IPS-NIHi11 (cell line): ENCODE data around the gene QRICH1.
"Not testable (repeated sequence)": the region's sequence is repeated elsewhere in the genome, so short reads cannot be mapped to it uniquely, and the experiment has no call there.

Experiments
- DNase-seq: peaks from one replicate; pipeline ENCODE4 v3.0.0; 2012; ENCODE audit warnings: mixed read lengths, low spot score

QRICH1 gene

DNA sequence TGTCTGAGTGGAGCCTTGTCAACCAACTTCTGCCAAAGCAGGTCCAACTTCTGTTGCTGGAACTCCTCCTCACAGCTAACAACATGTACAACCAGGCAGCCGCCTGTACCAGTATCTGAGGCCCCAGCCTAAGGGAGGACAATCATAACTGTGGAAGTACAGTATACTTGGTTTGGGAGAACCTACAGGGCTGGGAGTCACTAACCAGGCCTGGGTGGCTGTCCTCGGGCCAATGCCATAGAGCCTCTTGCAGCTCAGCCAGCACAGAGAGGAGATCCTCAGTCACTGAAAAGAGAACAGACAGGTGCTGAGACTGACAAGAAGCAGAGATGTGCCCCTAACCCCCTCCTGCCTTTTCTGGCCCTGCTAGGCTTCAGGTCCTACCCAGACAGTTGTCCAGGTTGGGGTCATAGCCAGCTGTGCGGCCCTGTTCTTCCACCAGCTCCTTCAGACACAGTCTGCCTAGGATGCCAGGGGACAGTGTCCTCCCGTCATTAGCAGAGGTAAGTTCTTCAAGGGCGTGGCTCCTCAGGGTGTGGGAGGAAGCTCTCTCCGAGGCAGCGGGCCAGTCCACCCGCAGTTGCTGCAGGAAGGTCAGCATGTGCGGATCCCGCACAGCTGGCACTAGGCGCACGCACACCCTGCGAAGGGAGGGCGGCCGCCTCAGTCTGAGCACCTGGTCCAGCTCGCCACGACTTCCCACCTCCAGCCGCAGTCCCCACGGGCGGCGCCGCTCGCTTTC, 76.5 kb downstream of the QRICH1 start:
- DNase-seq, result no peak

GRCh38 chr3:49016414-49017228, 77.2 kb downstream of the QRICH1 start:
- DNase-seq, result no peak

GRCh38 chr3:49015765-49016164, 78.1 kb downstream of the QRICH1 start:
- DNase-seq, result no peak

DNA sequence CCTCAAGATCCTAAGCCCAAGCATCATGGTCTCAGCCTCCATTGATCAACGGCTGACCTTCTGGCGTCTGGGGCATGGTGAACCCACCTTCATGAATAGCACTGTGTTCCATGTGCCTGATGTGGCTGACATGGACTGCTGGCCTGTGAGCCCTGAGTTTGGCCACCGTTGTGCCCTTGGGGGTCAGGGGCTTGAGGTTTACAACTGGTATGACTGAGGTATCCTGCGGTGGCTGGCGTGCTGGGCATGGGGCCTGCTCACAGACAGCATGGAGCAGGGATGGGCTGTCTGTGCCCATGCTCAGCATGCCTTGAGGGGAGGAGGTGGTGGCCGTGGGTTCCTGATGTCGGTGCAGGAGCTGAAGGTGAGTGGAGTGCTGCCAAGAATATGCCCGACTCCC, 78.8 kb downstream of the QRICH1 start:
- DNase-seq, result no peak

- peak; percentile 65 for DNase-seq
These were observed 79.9 kb downstream of the QRICH1 start for GRCh38 chr3:49013738-49014660.

GRCh38 chr3:49013113-49013737, 80.6 kb downstream of the QRICH1 start:
- no peak for DNase-seq

GRCh38 chr3:49012441-49013017, 81.3 kb downstream of the QRICH1 start:
- no peak for DNase-seq

DNA sequence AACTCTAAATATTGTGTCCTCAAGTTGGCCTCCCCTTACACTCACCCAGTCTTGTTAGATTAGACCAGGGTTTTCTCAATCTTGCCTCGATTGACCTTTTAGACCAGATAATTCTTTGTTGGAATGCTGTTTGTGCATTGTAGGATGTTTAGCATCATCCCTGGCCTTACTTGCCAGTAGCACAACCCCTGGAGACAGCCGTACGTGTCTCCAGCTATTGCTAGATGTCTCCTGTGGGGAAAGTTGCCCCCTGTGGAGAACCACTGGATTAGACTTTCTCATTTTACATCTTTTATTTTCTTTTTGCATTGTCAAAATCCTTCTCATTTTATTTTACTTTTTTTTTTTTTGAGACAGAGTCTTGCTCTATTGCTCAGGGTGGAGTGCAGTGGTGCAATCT, 84.5 kb downstream of the QRICH1 start:
- DNase-seq, result no peak

DNA sequence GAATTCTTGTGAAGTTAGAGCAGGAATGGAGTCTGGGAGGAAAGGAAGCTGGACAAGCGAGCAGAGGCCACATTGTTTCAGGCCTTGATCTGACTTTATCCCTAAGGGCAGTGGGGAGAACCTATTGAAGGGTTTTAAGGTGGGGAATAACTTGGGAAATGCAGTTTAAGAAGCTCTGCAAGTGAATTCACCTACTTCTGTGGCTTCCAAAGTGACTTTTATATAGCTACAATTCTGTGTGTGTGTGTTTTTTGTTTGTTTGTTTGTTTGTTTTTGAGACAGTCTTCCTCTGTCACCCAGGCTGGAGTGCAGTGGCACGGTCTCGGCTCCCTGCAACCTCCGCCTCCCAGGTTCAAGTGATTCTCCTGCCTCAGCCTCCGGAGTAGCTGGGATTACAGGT, 85.2 kb downstream of the QRICH1 start:
- DNase-seq, result not testable (repeated sequence)

- DNase-seq, result peak; percentile 90
These were observed 85.9 kb downstream of the QRICH1 start for GRCh38 chr3:49007771-49008528.

DNA sequence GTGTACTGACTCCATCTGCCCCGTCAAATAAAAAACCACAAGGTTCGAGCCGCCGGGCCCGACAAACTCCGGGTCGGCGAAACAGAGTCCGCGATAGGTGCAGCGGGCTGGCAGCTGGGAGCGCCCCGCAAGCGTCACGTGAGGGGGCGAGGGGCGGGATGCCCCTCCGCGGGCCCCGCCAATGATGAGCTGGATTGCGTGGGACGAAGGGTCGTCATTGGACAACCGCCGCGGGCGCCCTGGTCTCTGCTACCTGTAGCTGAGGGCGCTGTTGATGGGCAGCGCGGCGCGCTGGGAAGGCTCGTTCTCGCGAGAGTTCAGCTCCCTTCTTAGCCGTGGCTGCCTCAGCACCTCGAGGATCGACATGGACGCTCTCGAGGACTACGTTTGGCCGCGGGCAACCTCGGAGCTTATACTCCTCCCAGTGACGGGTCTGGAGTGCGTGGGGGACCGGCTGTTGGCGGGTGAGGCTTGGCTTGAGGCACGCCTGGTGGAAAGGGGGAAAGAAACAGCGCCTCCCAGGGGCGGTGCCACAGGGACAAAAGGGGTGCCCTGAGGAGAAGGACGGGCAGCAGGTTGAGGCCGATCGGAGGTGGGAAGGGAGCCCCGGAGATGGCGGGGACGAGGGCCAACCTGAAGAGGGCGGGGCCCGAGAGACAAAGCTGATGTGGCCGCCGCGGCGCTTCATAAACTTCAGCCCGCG, 86.7 kb downstream of the QRICH1 start, which contains the start of gene WDR6:
TSS of gene WDR6 (plus strand) at position 324 of the 703 bp plus-strand sequence. CDS start at position 365, 41 bp downstream.
- DNase-seq, result peak; percentile 100

DNA sequence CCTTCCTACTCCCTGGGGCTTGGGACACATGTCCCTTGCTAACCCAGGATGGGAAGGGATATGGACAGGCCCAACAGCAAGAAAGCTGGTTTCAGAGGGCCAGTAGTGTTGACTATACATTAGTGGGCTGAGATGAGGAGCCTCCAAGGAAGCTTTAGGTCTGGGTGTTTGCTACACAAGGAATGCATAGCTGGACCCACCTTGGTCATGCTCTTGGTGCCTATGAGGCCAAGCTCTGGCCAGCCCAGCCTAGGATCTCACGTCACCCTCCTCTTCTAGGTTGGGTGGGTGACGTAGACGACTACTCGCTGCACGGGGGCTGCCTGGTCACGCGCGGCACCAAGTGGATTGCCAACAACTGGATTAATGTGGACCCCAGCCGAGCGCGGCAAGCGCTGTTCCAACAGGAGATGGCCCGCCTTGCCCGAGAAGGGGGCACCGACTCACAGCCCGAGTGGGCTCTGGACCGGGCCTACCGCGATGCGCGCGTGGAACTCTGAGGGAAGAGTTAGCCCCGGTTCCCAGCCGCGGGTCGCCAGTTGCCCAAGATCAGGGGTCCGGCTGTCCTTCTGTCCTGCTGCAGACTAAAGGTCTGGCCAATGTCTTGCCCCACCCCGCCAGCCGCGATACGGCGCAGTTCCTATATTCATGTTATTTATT, 87.3 kb downstream of the QRICH1 start:
- no peak for DNase-seq

DNA sequence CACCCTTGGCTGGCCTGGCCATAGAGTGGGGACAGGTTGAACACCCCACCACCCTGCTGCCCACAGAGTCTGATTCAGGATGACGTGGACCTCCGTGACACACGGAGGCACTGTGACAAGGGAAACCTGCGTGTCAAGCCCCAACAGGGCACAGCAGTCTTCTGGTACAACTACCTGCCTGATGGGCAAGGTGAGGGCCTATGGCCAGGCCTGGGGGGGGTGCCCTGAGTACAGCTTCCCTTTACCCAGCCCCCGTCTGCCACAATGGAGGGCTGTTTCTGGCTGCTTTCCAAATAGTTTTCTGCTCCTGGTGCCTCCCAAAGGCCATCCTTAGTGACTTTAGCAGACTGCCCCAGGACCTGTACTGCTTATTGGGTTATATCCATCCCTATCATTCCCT, 87.9 kb downstream of the QRICH1 start:
- DNase-seq, result no peak

DNA sequence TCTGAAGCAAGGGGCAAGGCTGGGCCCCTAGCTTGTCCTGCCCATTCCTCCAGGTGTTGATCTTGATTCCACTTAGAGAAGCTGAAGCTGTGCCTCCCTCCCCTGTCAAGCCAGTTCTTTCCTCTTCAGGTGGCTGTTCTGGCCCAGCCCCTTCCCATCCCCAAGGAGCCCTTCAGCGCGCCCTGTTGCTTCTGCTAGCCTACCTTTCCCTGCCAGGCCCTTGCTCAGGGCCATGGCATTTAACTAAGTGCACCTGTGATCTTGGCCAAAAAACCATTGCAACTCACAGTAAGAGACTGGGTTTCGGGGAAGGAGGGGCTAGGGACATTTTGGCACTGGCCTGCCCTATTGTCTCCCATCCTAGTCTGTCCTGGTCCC, 88.6 kb downstream of the QRICH1 start:
- no peak for DNase-seq

DNA sequence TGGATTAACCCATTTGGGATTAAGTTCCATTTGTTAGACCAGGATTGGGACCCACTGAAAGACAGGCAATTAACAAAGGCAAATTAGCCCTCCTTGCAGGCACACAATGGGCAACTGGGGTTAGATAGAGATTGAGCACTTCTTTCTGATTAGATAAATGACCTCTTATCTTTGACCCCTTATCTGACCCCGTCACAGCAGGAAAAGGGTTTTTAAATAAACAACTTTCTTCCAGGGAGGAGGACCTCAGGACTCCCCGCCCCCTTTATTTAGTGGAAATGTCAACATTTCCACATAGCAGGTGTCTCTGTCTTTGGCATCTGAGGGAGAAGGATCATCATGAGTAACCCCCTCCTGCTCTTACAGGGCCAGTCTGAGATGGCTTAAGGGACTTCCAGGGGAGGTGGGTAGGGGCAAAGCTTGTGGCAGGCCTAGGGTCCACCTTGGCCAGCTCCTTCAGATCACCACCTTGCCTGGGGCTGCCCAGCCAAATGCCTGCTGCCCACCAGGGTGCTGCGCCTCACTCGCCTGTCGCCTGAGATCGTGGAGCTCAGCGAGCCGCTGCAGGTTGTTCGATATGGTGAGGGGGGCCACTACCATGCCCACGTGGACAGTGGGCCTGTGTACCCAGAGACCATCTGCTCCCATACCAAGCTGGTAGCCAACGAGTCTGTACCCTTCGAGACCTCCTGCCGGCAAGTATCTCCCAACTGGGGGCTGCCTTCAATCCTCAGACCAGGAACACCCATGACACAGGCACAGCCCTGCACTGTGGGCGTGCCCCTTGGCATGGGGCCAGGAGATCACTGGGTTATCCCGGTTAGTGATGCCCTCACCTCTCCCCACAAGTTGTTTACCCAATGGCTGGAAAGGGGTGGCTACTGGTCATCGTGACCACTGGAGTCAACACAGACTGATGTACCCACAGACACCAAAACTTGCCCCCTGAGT, 89.2 kb downstream of the QRICH1 start:
- DNase-seq, result no peak

- DNase-seq, result no peak
These were observed 92.7 kb downstream of the QRICH1 start for GRCh38 chr3:49001155-49001554.

DNA sequence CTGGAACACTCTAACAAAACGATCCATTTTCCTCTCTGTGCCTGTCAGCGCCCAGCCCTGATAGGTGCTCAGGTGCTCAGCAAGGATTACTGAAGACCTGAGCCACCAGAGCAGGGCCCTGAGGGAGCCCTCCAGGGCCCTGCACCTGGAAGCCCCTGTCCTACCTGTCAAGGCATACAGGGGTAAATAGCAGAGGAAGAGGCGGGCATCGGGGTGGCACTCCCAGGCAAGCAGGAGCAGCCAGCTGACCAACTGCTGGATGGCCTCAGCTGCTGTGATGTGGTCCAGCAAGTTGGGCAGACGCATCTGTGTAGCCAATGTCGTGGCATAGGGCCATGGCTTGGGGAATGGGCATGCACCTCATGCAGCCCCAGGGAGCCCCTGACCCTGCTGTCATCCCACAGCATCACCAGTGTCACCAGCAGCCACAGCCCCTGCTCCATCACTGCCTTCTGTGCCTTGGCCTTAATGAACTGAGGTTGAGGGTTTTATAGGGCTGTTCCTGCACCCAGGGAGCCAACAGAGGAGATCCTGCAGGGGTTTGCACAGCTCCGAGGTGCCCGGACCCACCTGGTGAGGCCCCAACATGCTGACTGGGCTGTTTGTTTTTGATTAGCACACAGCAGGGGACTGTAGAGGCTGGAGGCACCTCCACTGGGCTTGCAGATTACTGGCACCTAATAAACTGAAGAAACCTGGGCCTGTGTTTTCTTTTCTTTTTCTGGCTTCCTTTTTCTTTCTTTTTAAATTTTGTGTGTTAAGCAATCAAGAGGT, 94.6 kb downstream of the QRICH1 start:
- DNase-seq, result no peak
